GM12873 (cell line): ENCODE measurements around the gene OPCML.

Experiments
- TF ChIP-seq, protein P1 (sequence below): IDR thresholded peaks from 2 replicates; pipeline ENCODE4 v1.5.1; 2012; ENCODE audit warnings: low read depth, mild to moderate bottlenecking, moderate library complexity, low read length, control low read depth; ENCODE audit not compliant: insufficient read depth; ENCODE audit errors: missing control alignments

Gene OPCML

DNA sequence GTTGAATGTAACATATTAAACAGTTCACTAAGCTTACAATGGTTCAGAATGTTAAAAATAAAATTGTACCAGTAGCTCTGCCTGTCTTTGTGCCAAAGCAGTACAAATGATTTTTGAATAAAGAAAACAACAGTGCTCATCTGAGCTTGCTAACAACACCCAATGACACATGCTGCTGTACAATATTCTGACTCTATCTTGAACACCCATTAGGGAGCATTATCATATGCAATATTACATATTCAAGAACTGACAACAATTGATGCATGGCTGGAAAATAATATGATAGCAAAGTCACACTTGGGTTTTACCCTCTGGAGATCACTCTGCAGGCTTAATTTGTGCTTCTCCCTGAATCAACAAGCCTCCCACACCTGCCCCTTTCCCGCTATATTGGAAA lies 953.7 kb downstream of the OPCML start:
- TF ChIP-seq, protein P1, sequence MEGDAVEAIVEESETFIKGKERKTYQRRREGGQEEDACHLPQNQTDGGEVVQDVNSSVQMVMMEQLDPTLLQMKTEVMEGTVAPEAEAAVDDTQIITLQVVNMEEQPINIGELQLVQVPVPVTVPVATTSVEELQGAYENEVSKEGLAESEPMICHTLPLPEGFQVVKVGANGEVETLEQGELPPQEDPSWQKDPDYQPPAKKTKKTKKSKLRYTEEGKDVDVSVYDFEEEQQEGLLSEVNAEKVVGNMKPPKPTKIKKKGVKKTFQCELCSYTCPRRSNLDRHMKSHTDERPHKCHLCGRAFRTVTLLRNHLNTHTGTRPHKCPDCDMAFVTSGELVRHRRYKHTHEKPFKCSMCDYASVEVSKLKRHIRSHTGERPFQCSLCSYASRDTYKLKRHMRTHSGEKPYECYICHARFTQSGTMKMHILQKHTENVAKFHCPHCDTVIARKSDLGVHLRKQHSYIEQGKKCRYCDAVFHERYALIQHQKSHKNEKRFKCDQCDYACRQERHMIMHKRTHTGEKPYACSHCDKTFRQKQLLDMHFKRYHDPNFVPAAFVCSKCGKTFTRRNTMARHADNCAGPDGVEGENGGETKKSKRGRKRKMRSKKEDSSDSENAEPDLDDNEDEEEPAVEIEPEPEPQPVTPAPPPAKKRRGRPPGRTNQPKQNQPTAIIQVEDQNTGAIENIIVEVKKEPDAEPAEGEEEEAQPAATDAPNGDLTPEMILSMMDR, result no peak

DNA sequence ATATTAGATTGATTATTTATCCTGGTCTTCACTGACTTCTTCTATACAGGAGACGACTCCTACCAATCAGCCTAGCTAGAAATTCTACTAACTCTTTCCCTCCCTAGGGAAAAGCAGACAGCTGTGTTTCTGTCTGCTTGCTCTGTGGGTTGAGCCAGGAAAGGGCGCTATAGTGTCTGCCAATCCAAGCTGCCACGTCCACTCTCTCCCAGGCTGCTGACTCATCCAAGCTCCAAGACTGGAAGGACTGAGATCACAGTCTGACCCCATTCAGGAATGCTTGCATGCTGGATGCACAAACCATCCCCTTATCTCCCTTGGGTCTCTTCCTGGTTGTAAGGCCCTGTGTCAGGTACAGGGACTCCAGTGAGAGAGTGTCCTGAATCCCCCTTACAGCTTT lies 955.6 kb downstream of the OPCML start:
- TF ChIP-seq, protein P1, result no peak

DNA sequence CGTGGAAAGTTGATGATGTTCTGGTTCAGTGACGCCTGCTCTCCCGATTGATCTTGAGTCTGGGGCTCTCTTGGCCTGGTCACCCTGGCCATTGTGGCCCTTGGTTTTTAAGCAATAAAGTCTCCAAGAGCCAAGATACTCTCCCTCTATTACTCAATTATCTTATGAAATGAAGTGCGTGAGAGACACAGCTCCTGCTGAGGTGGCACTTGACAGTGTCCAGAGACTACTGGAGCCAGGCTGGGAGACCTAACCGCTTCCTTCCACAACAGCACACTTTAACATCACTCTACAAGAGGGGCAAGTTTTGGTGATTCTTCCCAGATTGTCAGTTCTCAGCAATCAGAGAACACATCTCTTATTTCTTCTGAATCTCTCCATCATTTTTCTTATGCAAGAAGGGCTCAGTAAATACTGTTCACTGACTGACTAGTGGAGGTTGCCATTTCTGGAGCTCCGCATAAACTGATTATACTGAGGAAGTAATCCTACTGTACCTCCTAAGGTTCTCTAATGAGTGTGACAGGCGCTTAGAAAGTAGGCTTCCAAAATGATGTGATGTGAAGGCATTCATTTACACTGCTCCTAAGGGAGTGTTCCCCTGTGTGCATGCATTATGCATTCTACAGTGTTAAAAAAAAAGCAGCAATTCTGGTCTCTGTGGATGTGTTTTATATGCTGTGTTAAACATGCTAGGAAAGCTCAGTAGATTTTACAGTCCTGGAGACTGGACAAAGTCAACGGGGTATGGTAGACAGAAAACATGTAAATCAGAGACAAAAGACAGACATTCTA lies 968.0 kb downstream of the OPCML start:
- TF ChIP-seq, protein P1, result no peak

DNA sequence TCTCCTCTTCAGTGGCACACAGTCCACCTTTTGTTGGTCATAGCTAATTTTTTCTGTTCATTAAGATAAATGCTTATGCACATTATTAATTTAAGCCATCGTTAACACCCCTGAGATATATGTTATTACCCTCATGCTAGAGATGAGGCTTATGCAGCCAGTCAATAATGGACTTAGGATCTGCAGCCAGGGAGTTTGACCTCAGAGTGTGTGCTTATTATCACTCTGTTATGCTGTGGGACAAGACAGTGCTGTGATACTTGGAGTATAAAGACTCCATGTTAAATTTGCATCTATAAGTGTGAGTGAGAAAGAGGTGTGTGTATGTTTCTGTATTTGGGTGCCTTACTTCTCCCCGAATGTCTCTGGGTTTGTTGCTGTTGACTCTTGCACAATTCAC lies 969.3 kb downstream of the OPCML start:
- TF ChIP-seq, protein P1, result no peak

DNA sequence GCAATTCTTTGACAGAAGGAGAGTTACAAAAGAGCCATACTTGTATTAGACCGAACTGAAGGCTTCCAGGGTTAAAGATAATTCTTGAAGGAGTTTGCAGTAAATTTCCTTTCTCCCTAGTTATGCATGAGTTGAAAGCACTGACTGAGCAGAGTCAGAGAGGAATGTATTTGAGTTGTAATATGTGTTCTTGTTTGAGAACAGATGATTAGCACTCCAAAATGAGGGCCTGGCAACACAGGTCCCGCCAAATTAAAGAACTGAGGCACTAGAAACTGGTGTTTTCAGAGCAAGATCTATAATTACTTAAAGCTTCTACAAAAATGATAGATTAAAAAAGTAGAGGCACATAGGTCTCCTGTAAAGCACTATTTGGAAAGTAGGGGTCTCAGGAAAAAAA lies 970.4 kb downstream of the OPCML start:
- TF ChIP-seq, protein P1, result no peak

DNA sequence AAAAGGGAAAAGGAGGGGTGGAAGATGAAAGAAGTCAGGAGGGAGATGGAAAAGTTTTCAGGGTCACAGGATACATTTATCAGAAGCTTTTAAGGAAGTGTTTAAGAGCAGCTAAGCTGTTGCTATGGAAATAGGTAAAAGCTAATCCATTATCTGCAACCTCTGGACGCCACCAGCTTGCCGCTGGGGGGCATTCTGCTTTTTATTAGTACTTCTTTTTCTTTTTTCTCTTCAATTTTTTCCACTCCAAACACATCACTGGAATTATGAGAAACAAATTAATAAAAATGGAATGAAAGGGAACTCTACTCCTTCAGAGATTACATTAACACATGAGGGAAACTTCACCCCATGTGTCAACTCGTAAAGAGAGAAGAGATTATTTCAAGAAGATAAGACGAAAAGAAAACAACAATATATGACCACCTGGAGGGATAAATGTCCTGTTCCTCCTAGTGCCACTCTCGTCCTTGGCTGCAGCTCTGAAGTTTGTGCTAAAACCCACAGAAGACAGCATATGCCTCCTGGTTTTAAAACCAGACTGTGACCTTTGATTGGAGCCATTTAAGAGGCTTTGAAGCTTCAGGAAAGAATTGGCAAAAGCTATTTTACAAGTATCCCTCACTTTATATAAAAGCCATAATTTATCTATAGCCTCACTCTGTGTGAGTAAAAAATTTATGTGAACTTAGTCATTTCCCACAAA lies 972.8 kb downstream of the OPCML start:
- TF ChIP-seq, protein P1, result no peak

DNA sequence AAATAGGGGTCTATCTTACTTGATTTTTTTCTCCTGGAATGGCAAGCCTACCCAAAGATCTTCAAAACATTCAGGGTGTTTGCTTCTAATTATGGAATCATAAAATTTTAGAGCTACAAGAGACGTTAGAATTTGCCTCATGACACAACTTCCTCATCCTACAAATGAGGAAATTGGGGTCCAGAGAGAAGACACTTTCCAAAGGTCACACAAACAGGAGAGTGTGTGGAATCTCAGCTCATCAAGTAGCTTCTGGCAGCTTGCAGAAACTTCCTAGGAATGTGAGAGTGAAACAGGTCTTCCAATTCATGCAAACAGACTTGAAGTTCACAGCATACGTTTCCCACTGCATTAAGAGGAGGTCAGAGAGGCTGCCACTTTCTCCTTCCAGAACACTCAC lies 976.0 kb downstream of the OPCML start:
- TF ChIP-seq, protein P1, result no peak
